Stimulated activated CD4-positive, alpha-beta T cell treated with anti-CD3 and anti-CD28 coated beads, Interleukin-4, amount 100 ng/mL, for 1 hour (primary cell): Measurements from ENCODE around the gene OR6C1.
"Not testable (repeated sequence)": the region's sequence is repeated elsewhere in the genome, so short reads cannot be mapped to it uniquely, and the experiment has no call there.

Experiments used
- DNase-seq: peaks from one replicate; pipeline ENCODE4 v3.0.0-alpha.2; 2020

Gene OR6C1

DNA sequence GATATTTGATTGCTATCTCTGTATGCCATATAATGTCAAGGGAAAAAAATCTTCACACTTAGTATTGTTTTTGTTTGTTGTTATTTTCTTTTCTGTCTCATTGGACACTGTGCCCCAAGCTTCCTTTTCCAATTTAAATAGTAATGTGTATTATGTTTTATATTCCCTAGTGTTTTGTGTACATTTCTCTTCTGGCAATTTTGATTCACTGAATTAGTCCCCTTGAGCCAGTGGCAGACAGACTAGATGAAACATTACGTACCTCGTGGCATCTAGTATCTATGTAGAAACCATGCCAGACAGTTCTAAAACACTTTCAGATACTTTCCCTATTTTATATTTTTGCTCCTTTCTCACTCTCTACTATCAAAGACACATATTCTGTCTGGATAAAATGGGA, at the start of gene OR6C1:
Gene OR6C1, plus strand, starts transcription at position 301 of the 400 bp plus-strand sequence. CDS start 6,257 bp downstream, outside the sequence.
- DNase-seq: no peak

DNA sequence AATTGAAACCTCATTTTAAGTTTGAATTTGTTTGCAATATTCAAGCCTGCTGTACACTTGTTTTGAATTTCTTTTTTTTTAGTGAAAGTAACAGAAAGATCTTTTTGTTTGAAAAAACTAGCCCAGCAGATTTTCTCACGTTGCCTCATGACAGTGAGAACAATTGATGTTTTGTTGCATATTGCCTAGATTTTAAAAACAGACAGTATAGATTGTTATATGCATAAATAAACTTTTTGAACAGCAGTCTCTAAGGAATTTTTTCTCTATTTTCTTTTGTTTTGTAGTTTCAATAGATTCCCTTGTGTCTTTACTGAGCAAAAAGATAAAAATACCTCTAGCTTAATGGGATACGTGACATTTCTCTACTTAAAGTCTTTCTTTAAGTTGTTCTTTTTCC, 33.2 kb upstream of the OR6C1 start:
- DNase-seq: no peak

DNA sequence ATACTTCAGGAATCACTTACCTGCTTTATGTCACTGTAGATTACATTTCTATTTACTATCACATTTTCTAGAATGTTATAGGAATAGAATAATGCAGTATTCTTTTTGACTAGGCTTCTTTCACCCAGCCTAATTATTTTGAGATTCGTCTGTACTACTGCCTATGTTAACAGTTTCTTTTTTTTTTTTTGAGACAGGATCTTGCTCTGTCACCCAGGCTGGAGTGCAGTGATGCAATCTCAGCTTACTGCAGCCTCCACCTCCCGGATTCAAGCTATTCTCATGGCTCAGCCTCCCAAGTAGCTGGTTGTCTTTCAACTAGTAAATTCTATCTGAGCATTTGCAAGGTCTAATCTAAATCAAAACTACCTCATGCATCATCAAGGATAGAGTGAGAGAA, 24.1 kb upstream of the OR6C1 start:
- DNase-seq: no peak

DNA sequence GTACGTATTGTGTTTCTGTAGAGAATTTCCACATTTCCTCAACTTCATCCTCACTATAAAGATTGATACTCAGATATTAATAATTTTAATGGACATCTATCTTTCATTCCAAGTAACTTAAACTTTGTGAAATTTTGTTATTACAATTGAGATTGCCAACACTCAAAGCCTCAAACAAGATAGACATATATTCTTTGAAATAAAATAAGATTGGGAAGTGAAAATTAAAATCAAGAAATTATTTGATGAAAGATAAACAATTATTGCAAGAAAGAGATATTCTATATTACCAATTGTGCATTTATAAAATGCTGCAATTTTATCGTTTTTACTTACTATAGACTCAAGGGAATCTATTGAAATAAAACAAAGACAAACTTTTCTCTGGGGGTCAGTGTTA, 17.7 kb upstream of the OR6C1 start, which contains the start of gene OR6C6:
Gene OR6C6, minus strand, starts transcription at position 101 of the 400 bp plus-strand sequence. CDS start 1,337 bp downstream, outside the sequence.
- no peak for DNase-seq

DNA sequence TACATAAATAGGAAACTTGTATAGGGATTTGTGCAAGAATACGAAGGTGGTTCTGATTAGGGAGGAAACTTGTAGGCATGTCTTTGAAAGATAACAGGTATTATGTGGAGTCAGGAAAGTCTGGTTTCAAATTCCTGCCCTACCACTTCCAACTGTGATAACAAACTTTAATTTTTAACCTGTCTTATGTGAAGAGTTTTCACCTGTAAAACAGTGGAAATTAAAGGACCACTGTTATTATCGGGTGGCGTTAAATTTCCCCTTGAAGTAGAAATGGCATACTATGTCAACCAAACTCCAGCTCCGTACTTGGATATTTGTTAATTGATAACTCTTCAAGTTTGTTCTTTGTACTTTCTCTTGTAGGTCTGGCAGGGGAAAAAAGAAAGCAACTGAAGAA, 6.1 kb downstream of the OR6C1 start:
- DNase-seq: no peak

DNA sequence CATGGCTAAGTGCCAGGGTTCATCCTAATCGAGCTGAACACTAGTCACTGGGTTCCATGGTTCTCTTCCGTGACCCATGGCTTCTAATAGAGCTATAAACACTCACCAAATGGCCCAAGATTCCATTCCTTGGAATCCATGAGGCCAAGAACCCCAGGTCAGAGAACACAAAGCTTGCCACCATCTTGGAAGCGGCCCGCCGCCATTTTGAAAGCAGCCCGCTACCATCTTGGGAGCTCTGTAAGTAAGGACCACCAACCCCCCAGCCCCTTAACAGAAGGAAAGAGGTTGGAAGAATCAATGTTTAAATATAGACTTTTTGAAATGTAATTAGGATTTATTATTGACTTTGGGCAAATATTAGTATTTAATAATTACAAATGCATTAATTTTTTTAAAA, 11.7 kb downstream of the OR6C1 start:
- DNase-seq: not testable (repeated sequence)

DNA sequence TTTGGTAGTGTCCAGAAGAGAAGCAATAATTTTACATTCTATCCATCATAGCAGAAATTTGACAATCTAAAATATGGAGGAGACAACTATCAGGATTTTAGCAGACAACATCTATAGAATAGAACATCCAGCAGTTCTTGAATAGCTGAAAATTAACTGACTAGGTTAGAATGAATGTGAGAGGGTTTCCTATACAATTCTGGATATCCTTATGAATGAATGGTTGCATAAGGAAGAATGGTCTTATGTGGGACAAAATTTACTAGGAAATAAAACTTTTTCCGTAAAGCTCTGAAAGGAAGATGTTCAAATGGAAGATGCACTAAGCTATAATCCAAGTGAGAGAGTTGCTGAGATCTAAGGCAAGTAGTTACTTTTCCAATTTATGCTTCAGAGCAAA, 16.3 kb downstream of the OR6C1 start, which contains the start of gene OR6C3:
Gene OR6C3, plus strand, starts transcription at position 301 of the 400 bp plus-strand sequence. CDS start 955 bp downstream, outside the sequence.
- no peak for DNase-seq

DNA sequence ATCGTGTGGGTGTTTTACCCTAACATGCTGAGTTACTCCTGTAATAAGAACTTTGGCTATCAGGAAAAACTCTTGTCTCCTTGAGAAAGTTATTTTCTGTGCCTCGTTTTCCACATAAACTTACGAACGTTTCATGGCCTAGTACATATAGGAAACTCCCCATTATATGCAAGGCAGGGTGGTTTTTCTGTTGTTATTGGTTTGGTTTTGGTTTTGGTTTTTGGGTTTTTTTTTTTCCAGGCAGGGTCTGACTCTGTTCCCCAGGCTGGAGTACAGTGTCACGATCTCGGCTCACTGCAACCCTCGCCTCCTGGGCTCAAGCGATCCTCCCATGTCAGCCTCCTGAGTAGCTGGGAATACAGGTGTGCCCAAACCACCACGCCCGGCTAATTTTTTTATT, 21.9 kb downstream of the OR6C1 start:
- DNase-seq: no peak

DNA sequence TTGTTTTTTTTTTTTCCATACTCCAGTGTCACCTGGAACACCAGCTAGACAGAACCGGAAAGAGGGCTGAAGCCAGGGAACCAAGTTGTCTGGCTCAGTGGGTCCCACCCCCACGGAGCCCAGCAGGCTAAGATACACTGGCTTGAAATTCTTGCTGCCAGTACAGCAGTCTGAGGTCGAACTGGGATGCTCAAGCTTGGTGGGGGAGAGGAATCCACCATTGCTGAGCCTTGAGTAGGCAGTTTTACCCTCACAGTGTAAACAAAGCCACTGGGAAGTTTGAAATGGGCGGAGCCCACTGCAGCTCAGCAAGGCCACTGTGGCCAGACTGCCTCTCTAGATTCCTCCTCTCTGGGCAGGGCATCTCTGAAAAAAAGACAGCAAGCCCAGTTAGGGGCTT, 41.2 kb downstream of the OR6C1 start:
- not testable (repeated sequence) for DNase-seq

DNA sequence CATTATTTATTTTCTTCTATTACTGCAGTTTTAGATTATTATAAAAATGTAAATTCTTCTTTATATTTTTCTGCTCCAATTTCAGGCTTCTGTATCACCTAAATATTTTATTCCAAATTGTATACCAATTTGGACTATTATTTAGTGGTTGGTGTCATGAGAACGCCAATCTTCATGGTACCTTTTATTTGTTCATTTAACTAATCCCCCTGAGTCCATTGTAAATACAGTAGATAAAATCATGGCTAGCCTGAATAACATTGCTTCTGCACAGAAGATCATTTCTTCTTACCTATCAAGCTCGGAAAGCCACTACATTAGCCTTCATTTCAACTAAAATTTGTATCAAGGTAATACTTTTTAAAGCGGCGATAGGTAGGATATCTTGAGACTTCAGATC, 48.5 kb downstream of the OR6C1 start, which contains the start of gene OR6C75:
Gene OR6C75, plus strand, starts transcription at position 301 of the 400 bp plus-strand sequence. CDS start 2,136 bp downstream, outside the sequence.
- DNase-seq: no peak

DNA sequence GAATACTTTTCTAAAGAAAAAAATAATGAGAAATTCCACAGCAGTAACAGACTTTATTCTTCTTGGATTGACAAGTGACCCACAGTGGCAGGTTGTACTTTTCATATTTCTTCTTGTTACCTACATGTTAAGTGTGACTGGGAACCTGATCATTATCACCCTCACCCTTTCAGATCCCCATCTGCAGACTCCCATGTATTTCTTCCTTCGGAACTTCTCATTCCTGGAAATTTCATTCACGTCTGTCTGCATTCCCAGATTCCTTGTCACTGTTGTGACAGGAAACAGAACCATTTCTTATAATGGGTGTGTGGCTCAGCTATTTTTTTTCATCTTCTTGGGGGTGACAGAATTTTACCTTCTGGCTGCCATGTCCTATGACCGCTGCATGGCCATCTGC, 50.9 kb downstream of the OR6C1 start:
- no peak for DNase-seq
